ENCODE data around the gene ITGB2. TPM values are rescaled to one million over a fixed set of nuclear protein-coding genes. Genes with fewer than 3 reads are reported as not detected.
"Not testable (repeated sequence)": the region's sequence is repeated elsewhere in the genome, so short reads cannot be mapped to it uniquely, and the experiment has no call there.

The ITGB2 gene
- total RNA-seq, 8 experiments from 2014 or later: 0.05 to 0.85 (median 0.56) TPM; not detected in 3

- in situ Hi-C loops (cut with MboI; ENCODE audit: low pct_unique_long_range_greater_than_20kb in 2 of 9, low sequenced_read_pairs in 9 of 9, unreplicated experiment in 9 of 9): no loop called here
- peak in 3 of 8 experiments; percentile 44 to 53 (median 48) for ATAC-seq (replicated peaks in 6 of 8)
- Histone ChIP-seq H3K4me1 (replicated peaks in 1 of 2) (no peaks in the 10 kb centered on the region), H3K27ac (no peak overlapping the region), H3K4me3 (no peak overlapping the region)
- 44 to 100% (median 74%) methylated on average over 1 to 2 of the region's 6 CpGs; no CpG with 5 or more reads in 4 of the 10 experiments for WGBS, 10 experiments
Measured at GRCh38 chr21:44881198-44881872, 39.4 kb downstream of the ITGB2 start.

DNA sequence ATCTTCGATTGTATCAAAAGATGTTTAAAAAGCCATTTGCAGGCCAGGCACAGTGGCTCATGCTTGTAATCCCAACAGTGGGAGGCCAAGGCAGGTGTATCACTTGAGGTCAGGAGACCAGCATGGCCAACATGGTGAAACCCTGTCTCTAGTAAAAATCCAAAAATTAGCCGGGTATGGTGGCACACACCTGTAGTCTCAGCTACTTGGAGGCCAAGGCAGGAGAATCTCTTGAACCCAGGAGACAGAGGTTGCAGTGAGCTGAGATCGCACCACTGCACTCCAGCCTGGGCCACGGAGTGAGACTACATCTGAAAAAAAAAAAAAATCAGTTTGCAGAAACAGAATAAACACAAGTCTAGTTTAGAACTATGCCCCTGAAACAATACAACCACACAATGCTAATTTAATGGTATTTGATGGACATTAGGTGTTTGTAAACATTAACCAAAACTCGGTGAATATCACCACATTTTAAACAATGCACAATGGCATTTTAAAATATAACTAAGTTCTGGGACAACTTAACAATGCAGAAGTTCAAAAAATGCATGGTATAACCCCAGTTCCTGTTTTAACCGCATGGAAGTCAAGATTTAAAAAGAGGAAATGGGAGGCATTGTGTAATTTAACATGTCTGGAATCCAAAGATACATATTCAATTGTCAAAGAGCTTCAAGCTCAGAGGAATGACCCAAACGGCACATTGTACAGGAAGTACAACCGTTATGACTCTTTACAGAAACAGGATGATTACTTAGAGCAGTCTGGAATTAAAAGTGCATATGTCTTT lies 40.1 kb downstream of the ITGB2 start:
- in situ Hi-C loops (cut with MboI; ENCODE audit: low pct_unique_long_range_greater_than_20kb in 2 of 9, low sequenced_read_pairs in 9 of 9, unreplicated experiment in 9 of 9): no loop called here
- peak in 3 of 8 experiments; percentile 64 to 69 (median 67) for ATAC-seq (replicated peaks in 6 of 8)
- Histone ChIP-seq H3K4me1 (replicated peaks in 1 of 2) (no peaks in the 10 kb centered on the region), H3K4me3 (no peak overlapping the region), H3K27ac (no peak overlapping the region)
- 0 to 82% (median 46%) methylated on average over 2 to 8 of the region's 8 CpGs for WGBS, 10 experiments

DNA sequence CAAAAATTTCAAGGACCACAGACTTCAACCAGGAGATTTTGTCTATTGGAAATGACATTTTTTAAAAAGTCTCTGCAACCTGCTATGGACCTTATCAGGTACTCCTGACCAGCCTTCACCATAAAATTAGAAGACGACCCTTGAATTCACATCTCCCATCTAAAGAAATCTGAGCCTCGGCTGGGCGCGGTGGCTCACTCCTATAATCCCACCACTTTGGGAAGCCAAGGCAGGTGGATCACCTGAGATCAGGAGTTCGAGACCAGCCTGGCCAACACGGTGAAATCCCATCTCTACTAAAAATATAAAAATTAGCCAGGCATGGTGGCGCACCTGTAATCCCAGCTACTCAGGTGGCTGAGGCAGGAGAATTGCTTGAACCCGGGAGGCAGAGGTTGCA lies 41.5 kb downstream of the ITGB2 start:
- in situ Hi-C loops (cut with MboI; ENCODE audit: low pct_unique_long_range_greater_than_20kb in 2 of 9, low sequenced_read_pairs in 9 of 9, unreplicated experiment in 9 of 9); H3K27ac ChIP-seq; H3K4me3 ChIP-seq; ATAC-seq (replicated peaks in 6 of 8); H3K4me1 ChIP-seq (replicated peaks in 1 of 2): not testable (repeated sequence)
- WGBS, 10 experiments: 80 to 100% (median 95%) methylated on average over 2 to 8 of the region's 8 CpGs; no CpG with 5 or more reads in 4 of the 10 experiments

DNA sequence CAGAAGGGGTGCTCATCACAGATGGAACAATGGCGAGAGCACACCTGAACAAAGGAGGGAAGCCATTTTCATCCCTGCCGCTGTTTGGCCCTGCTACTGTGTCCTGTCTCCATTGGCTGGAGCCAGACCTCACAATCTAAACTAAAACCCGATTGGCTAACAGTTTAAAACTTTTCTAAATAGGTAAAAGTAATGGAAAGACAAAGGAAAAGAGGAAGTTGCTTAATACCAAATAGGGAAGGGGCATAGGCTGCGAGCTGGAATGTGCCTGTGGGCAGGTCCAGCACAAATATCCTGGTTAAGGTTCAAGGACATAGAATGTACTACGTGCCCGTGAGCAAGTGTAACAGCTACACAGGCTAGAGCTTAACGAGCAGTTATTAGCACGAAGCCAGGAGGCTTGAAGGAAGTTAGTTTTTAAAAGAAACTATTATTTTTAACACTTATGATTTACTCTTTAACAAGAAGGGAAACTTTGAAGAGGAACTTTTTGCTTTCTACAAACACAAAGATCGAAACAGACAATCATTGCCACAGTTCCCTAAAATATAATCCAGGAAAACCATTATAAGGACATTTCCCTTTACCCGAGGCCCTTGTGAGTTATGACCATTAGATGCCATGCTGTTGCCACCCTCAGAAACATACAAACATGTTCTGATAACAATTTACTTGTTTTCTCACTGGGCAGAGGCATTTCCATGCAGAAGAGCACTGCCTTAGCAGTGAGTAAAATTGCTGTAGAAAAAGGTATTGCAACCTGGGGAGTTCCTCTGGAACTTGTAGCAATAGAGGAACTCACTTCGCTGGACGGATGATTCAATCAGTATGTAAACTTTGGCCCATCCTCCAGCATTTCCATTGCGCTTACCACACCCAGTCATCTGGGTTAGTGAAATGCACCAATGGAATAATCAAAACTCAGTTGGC lies 42.4 kb downstream of the ITGB2 start:
- ATAC-seq (replicated peaks in 6 of 8): peak in 3 of 8 experiments; percentile 11 to 20 (median 19)
- no peak overlapping the region for H3K4me3 ChIP-seq
- peaks cover 0 to 7% of the 10 kb centered on the region in 2 donors for H3K4me1 ChIP-seq (replicated peaks in 1 of 2)
- WGBS, 10 experiments: 25 to 85% (median 73%) methylated on average over 2 to 13 of the region's 13 CpGs
- in situ Hi-C loops (cut with MboI; ENCODE audit: low pct_unique_long_range_greater_than_20kb in 2 of 9, low sequenced_read_pairs in 9 of 9, unreplicated experiment in 9 of 9): no loop called here
- no peak overlapping the region for H3K27ac ChIP-seq

- no peak for ATAC-seq (replicated peaks in 6 of 8)
- in situ Hi-C loops (cut with MboI; ENCODE audit: low pct_unique_long_range_greater_than_20kb in 2 of 9, low sequenced_read_pairs in 9 of 9, unreplicated experiment in 9 of 9): no loop called here
- Histone ChIP-seq H3K27ac (no peak overlapping the region), H3K4me1 (replicated peaks in 1 of 2) (peaks cover 3 to 9% of the 10 kb centered on the region in 2 donors), H3K4me3 (no peak overlapping the region)
- 80 to 100% (median 95%) methylated on average over 1 to 12 of the region's 12 CpGs; no CpG with 5 or more reads in 2 of the 10 experiments for WGBS, 10 experiments
Measured at GRCh38 chr21:44876849-44877575, 43.7 kb downstream of the ITGB2 start.

DNA sequence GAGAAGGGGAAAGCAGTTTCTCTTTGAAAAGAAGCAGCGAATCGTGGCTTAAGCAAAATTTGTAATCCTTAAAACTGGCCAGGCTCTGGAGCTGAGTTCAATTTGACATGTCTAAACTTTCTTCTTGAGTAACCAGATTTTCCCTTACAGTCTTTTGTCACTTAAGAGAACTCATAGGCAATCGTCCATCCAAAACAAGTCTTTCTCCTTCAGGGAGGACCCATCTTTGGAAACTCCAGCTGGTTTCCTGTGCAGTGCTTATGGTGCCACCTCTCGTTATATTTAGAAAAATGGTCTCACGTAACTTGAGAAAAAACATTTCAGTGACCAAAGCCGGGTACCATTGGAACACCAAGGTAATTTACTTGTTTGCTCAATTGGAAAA lies 45.4 kb downstream of the ITGB2 start:
- Histone ChIP-seq H3K27ac (no peak overlapping the region), H3K4me1 (replicated peaks in 1 of 2) (peaks cover 17 to 24% of the 10 kb centered on the region in 2 donors), H3K4me3 (no peak overlapping the region)
- no peak for ATAC-seq (replicated peaks in 6 of 8)
- WGBS, 10 experiments: 15 to 100% (median 49%) methylated on average over 2 to 6 of the region's 6 CpGs
- in situ Hi-C loops (cut with MboI; ENCODE audit: low pct_unique_long_range_greater_than_20kb in 2 of 9, low sequenced_read_pairs in 9 of 9, unreplicated experiment in 9 of 9): no loop called here

DNA sequence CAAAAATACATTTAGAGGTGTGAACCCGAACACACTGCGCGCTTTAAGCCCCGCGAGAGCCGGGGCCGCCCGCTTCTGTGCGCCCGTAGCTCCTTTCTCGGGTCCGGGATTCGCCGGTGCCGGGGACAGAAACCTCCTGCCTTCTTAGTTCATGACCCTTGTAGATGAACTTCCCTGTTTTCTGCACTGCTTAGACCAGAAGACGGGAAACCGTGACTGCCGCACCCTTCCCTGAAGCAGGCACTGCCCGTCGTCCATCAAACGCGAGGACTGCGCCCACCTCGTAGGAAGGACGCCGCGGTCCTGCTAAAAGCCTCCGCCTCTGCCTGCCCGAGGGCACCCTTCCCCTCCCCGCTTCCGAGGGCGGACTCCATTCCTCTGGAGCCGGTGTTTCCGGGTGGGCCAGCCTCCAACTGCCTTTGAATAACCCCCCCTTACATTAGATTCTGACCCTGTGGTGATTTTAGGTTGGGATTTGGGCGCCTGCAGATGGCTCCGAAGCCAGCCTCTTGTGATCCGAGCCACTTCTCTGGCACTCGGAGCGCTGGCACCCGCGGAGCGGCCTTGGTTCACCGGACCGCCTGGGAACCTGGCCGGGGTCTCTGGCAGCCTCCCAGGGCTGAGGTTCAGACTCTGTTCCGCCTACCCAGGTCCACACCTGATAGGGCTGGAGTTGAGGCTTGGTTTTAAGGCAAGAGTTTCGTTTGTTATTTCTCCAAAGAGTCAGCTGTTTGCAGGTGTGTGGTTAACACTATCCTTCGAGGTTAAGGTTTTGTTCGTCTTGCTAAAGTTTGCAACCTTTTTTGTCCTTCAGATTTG lies 46.0 kb downstream of the ITGB2 start:
- Histone ChIP-seq H3K4me3 (peak overlapping the region; percentile 73 to 90 (median 77)), H3K27ac (no peak overlapping the region), H3K4me1 (replicated peaks in 1 of 2) (peaks cover 17 to 26% of the 10 kb centered on the region in 2 donors)
- ATAC-seq (replicated peaks in 6 of 8): peak in 3 of 8 experiments; percentile 17 to 22 (median 22)
- WGBS, 10 experiments: 9 to 63% (median 16%) methylated on average over 2 to 21 of the region's 49 CpGs; no CpG with 5 or more reads in 3 of the 10 experiments
- in situ Hi-C loops (cut with MboI; ENCODE audit: low pct_unique_long_range_greater_than_20kb in 2 of 9, low sequenced_read_pairs in 9 of 9, unreplicated experiment in 9 of 9): no loop called here

DNA sequence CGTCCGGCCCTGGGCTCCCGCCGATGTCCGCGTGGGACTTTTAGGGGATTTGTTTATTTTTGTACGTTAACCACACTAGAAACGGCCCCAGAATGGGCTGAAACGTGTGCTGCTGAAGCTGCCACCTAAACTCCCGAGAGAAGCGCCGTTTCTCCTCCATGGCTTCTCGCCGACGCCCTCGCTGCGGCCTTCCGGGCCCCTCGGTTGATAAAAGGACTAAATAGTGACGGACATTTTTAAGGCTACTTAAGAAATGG lies 46.5 kb downstream of the ITGB2 start:
- Histone ChIP-seq H3K4me3 (peak overlapping the region; percentile 73 to 90 (median 77)), H3K4me1 (replicated peaks in 1 of 2) (peaks cover 17 to 28% of the 10 kb centered on the region in 2 donors), H3K27ac (peak overlapping the region in 1 of 2 donors; percentile 27)
- in situ Hi-C loops (cut with MboI; ENCODE audit: low pct_unique_long_range_greater_than_20kb in 2 of 9, low sequenced_read_pairs in 9 of 9, unreplicated experiment in 9 of 9): no loop called here
- WGBS, 10 experiments: 0 to 30% (median 5%) methylated on average over 1 to 4 of the region's 20 CpGs; no CpG with 5 or more reads in 3 of the 10 experiments
- no peak for ATAC-seq (replicated peaks in 6 of 8)

GRCh38 chr21:44873356-44874239 lies 47.1 kb downstream of the ITGB2 start, which contains the start of gene PTTG1IP:
Gene PTTG1IP (minus strand): TSS chr21:44873690. CDS start chr21:44873616, 74 bp downstream.
- H3K4me3 ChIP-seq: peak within 1 kb of the TSS; percentile 73 to 90 (median 77)
- 0% methylated on average over 1 to 2 of the region's 123 CpGs; no CpG with 5 or more reads in 7 of the 10 experiments for WGBS, 10 experiments
- in situ Hi-C loops (cut with MboI; ENCODE audit: low pct_unique_long_range_greater_than_20kb in 2 of 9, low sequenced_read_pairs in 9 of 9, unreplicated experiment in 9 of 9): no loop called here
- H3K4me1 ChIP-seq (replicated peaks in 1 of 2): peaks cover 17 to 28% of the 10 kb centered on the region in 2 donors
- ATAC-seq (replicated peaks in 6 of 8): peak; percentile 40 to 89 (median 82)
- H3K27ac ChIP-seq: peak within 1 kb of the TSS; percentile 82 to 91

- 0 to 6% (median 2%) methylated on average over 1 to 21 of the region's 65 CpGs; no CpG with 5 or more reads in 5 of the 10 experiments for WGBS, 10 experiments
- peaks cover 17 to 28% of the 10 kb centered on the region in 2 donors for H3K4me1 ChIP-seq (replicated peaks in 1 of 2)
- ATAC-seq (replicated peaks in 6 of 8): peak; percentile 1 to 28 (median 18)
- H3K27ac ChIP-seq: peak overlapping the region; percentile 82 to 91
- H3K4me3 ChIP-seq: peak overlapping the region; percentile 73 to 90 (median 77)
- in situ Hi-C loops (cut with MboI; ENCODE audit: low pct_unique_long_range_greater_than_20kb in 2 of 9, low sequenced_read_pairs in 9 of 9, unreplicated experiment in 9 of 9): no loop called here
Measured at GRCh38 chr21:44872649-44873355, 47.9 kb downstream of the ITGB2 start.
